G401 (cell line): ENCODE measurements around the gene RASA4. TPM values are rescaled to one million over a fixed set of nuclear protein-coding genes. Genes with fewer than 3 reads are reported as not detected.
A peak's percentile ranks its signal among the peaks of the same experiment; 100 is the strongest.
"Not testable (repeated sequence)": the region's sequence is repeated elsewhere in the genome, so short reads cannot be mapped to it uniquely, and the experiment has no call there.

Source experiments
- DNase-seq: peaks from one replicate; pipeline ENCODE4 v3.0.0-alpha.2; 2015; ENCODE audit warnings: low spot score
- in situ Hi-C: cut with HindIII; loops from 2 replicates; pipeline ENCODE4 v1.10.0; 2016; ENCODE audit warnings: low sequenced_read_pairs, mixed read lengths
- total RNA-seq: library from RNA; depleted of rRNA; stranded (reverse); fragments of >200 nt; shearing (Covaris generic); gene quantifications from 2 replicates; pipeline ENCODE4 v1.2.3, GENCODE V29; 2014

Gene RASA4
- total RNA-seq, 1 experiment from 2014 or later, result 9.4 TPM

DNA sequence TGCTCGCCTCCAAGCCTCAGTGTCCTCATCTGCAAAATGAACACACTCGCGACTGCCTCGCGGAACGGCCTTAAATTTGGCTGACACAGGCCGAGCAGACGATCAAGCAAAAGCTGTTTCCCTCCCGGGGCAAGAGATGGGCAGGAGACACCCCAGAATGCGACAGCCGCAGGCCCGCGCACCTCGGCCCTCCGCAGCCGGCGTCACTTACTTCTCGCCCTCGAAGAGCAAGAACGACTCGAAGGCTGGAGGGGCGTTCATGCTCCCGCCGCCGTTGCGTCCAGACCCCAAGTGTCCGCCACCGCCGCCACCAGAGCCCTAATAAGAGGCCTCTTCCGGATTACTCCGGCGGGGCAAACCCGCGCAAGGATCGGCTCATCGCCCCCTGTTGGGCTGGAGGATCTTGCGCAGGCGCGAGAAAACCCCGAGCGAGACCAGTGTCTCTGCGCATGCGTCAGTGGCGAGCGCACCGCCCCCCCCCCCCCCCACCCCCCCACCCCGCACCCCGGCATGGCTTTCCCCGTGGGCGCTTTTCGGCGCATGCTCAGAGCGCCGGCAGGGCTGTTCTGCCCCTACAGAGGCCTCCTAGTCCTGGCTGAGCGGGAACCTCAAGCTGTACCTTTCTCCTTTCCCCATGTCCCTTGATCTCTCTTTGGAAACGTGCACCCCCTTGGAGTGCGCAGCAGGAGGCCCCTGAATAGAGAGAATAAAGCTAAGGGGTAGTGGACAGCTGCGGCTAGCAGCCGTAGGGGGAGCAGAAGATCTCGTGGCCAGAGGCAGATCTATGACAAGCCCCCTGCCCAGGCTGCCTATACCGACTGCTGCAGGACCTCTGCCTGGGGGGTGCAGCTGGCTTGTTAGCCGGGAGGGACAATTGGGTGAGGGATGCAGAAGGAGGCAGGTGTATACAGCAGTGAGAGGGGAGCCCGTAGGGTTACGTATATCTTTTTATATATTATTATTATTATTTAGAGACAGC, 44.0 kb downstream of the RASA4 start, which contains the start of gene POLR2J3:
Gene POLR2J3, minus strand, starts transcription at position 323 of the 979 bp plus-strand sequence. Its CDS starts 62 bp downstream, at position 261.
- DNase-seq, result peak; percentile 89
- in situ Hi-C loops, result not testable (repeated sequence)

DNA sequence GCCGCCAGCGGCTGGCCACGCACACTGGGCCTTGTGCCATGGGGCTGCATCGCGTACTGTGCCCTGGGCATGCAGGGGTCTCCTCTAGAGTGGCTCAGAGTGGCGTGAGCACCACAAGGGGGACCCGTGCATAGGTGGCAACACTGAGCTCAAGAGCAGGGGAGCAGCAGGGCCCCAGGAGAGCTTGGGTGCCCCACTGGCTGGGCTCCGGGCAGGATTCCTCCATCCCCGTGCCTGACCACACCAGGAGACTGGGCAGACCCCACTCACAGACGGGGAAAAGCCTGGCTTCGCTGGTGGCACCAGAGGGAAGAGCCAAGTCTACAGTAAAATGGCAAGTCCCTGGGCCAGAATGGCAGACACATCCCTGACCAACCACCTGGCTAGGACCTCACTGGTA, 47.9 kb downstream of the RASA4 start:
- in situ Hi-C loops, result not testable (repeated sequence)

DNA sequence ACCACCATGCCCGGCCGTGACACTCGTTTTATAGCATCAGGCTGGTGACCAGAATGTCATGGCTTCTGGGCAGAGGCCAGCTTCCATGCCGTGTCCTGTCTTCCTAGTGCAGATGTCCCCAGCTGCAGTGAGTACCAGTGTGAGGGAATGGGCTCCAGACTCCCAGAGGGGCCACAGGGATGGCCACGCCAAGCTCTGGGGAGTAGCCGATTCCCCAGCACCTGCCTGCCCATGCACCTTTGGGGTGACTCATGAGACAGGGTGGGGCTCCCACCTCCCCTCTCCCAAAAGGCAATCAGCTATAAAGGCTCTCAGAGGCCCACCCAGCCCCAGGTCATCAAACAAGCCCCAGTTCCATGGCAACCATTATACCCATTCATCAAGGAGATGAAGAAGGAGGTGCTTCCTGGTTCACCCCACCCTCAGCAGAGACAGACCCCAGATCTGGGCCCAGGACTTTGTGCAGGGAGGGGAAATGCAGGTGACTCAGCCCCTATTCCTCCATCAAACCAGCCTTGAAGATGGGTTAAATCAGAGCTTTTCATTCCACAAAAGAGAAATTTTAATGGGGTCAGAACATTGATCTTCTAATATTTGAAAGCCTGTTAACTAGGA, 65.6 kb downstream of the RASA4 start, which contains the start of gene SPDYE2:
Gene SPDYE2, plus strand, starts transcription at position 419 of the 615 bp plus-strand sequence. CDS start 2,030 bp downstream, outside the sequence.
- DNase-seq, in situ Hi-C loops: not testable (repeated sequence)

More for the DNA sequence above, 47.9 kb downstream of the RASA4 start:
- DNase-seq, result not testable (repeated sequence)

DNA sequence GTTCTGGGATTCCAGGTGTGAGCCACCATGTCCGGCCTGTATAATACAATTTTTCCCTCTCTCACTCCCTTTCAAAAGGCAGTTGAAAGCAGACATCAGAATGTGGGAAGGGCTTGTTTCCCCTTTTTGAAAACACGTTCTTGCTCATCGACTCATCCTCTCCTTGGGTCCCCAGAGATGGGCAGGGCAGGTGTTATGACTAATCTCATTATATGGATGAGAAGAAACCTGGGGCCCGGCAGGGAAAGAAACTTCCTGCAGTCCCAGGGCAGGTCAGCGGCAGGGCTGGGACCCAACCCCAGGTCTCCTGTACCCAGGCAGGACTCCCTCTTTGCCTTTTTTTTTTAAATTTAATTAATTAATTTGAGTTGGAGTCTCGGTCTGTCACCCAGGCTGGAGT, 70.2 kb downstream of the RASA4 start:
- DNase-seq, in situ Hi-C loops: not testable (repeated sequence)

DNA sequence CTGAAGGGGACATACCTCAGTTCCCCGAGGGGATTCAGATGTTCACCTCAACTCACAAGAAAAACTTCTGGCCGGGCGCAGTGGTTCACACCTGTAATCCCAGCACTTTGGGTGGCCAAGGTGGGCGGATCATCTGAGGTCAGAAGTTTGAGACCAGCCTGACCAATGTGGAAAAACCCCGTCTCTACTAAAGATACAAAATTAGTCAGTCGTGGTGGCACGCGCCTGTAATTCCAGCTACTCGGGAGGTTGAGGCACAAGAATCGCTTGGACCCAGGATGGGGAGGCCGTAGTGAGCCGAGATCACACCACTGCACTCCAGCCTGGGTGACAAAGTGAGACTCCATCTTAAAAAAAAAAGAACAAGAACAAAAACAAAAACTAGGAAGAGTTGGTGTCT, 71.3 kb downstream of the RASA4 start:
- in situ Hi-C loops, DNase-seq: not testable (repeated sequence)

DNA sequence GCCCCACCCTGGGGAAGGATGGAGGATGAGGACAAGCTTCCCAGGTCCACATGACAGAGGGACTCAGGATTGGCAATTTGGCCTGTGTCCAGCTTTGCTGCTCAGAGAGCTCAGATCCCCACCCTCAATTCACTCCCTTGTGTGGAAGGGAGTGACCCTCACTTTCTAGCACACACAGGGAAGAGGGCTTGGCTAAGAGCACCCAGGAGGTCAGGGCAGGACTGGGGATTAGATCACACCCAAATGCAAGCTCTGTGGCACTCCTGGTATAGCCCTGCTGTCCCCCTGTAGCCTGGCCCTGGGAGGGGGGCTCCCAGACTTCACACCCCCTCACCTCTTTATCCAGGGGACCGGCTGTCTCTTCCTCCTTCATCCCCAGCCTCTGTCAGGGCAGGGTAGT, 72.2 kb downstream of the RASA4 start:
- in situ Hi-C loops, DNase-seq: not testable (repeated sequence)

DNA sequence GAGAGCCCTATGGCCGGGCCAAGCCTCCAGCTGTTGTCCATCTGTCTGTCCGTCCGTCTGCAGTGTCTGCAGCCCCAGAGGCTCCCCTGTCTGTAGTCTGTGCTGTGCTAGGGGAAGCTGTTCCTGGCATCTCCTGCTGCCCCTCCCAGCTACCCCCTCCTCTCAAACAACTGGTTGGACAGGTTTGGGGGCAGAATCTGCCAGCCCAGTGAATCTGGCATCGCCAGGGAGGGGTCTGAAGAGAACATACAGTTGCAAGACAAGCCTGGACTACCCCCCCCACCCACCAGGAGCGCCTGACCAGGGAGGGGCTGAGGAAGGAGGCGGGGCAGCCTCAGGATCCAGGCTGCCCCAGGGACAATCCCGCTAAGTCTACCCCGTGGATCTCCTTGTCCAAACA, 73.0 kb downstream of the RASA4 start, which contains the start of gene UPK3BL2:
Gene UPK3BL2, minus strand, starts transcription at position 101 of the 400 bp plus-strand sequence. Its CDS starts 60 bp downstream, at position 41.
- DNase-seq, in situ Hi-C loops: not testable (repeated sequence)

DNA sequence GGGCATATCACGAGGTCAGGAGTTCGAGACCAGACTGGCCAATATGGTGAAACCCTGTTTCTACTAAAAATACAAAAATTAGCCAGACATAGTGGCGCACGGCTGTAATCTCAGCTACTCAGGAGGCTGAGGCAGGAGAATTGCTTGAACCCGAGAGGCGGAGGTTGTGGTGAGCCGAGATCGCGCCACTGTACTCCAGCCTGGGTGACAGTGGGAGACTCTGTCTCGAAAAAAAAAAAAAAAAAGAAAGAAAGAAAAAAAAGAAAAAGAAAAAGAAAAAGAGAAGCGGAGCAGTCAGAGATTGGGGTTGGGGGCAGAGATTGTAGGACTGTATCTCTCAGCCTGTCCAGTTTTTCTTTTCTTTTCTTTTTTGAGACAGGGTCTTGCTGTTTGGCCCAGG, 73.8 kb downstream of the RASA4 start:
- in situ Hi-C loops, DNase-seq: not testable (repeated sequence)

DNA sequence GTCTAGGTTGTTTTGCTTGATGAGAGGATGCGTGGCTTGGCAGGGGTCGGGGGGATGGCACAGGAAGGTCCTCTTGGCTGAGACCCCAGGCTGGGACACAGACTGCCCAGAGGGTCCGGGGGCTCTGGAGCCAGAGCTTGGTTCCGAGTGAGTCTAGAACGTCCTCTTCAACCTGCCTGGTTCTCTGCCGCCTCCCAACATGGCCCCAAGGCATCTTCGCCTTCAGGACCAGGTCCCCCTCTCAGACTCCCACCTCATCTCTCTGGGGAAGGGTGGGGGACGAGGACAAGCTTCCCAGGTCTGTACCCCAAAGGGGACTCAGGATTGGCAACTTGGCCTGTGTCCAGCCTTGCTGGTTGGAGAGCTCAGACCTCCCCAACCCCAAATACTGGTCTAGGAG, 74.5 kb downstream of the RASA4 start:
- in situ Hi-C loops, DNase-seq: not testable (repeated sequence)

DNA sequence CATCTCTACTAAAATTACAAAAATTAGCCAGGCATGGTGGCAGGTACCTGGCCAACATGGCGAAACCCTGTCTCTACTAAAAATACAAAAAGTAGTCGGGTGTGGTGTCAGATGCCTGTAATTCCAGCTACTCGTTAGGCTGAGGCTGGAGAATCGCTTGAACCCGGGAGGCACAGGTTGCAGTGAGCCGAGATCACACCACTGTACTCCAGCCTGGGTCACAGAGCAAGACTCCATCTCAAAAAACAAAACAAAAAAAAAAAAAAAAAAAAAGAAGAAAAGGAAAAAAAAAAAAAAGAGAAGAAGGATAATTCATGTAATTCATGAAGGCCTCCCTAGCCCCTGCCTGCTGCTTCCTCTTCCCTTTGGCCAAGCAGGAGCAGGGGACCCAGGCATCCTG, 76.0 kb downstream of the RASA4 start:
- DNase-seq, in situ Hi-C loops: not testable (repeated sequence)

DNA sequence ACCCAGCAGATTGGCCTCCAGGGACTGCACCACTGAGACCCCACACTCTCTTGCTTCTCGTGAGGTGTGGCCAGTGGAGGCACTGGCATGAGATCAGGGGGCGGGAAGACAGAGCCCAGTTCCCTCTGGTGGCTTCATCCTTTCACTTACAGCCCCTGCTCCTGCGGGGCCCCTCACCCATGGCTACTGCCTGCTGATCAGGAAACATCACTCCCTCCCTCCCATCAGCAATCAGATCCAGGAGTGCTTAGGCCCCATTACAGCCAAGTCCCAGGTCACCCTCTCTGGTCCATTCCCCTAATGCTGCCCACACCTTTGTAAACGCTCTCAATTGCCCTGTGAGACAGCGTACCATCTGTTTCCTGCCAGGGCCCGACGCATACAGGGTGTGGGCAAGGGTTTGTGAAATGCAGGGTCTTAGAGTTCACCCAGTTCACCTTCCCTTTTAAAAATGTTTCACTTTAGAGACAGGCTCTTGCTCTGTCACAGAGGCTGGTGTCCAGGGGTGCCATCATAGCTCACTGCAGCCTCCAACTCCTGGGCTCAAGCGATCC, 81.4 kb downstream of the RASA4 start:
- DNase-seq, in situ Hi-C loops: not testable (repeated sequence)

DNA sequence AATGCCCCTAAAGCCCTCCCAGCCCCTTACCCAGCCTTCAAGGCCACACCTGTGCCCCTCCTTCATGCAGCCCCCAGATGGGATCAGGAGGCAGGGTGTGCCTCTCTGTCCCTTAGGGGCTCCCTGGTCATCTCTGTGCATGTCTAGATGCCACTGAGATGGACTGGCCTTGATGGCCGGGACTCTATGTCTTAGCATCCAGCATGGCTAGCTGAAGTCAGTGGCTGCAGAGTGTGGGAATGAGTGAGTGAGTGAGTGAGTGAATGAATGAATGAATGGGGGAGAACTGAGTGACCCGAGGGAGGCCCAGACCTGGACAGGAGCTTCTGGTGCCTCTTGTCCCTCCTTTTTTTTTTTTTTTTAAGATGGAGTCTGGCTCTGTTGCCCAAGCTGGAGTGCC, 84.4 kb downstream of the RASA4 start:
- in situ Hi-C loops, DNase-seq: not testable (repeated sequence)

DNA sequence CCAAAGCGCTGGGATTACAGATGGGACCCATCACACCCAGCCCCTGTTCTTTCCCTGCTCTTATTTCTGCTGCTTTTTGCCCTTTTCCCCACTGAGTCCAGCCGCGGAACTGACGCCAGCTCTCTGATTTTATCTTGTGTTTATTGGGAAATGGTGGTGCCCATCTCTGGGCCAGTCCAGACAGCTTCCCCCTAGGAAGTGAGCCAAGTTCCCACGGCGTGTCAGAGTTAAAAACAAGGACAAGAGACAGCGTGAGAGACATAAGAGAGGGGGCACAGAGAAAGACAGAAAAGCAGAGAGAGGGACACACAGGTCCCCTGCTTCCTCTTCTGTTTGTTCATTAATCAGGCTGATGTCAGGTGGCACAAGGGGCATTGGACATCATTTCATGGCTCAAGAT, 85.0 kb downstream of the RASA4 start:
- in situ Hi-C loops, DNase-seq: not testable (repeated sequence)

DNA sequence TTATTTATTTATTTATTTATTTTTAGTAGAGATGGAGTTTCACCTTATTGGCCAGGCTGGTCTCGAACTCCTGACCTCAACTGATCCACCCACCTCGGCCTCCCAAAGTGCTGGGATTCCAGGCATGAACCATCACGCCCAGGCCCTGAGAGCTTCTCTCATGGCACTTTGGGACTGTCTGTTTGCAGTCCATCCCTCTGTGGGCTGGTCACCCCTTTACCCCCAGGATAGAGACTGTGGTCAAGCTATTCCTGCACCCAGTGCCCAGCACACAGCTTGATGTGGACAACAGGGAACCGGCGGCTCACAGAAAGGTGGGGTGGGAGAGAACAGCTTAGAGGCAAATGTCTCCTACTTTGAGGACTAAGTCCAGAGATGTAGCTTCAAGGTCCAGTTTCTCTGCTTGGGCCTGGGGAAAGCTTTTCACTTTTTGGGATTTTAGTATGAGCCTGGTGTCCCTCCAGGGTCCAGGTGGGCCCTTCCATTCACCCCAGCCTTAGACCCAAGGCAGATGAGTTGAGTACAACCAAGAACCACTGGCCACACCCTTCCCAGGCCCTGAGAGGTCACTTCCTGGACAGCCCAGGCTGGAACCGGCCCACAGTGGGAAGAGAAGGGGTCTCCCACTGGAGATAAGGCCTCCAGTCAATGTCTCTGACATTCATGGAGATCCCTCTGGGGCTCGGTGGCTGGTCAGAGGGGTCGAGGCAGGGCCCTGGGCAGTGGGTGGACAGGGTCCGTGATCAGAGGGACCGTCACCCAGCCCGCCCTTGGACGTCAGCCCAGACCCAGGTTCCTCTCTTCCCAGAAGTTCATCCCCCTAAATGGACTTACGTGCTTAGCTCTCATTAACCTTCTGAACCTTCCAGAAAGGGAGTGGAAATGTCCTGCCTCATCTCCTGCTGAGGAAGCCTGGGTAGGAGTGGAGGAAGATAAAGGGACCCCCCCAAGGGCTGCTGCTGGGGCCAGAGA, 88.4 kb downstream of the RASA4 start:
- in situ Hi-C loops, DNase-seq: not testable (repeated sequence)

DNA sequence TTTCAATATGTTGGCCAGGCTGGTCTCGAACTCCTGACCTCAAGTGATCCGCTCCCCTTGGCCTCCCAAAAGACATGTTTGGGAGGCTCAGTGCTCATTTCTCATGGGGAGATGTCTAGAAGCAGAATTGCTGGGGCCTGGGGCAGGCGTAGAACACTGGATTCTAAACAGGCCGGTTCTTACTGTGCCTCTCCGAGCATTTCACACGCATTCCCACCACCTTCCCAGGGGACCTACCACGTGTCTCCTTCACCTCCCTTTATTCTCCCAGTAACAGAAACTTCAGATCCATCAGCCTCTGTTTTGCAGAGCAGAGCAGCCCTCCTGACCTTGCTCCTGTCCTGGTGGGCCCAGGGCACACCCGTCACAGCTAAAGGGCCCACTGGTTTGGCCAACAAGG, 89.4 kb downstream of the RASA4 start:
- DNase-seq, in situ Hi-C loops: not testable (repeated sequence)

DNA sequence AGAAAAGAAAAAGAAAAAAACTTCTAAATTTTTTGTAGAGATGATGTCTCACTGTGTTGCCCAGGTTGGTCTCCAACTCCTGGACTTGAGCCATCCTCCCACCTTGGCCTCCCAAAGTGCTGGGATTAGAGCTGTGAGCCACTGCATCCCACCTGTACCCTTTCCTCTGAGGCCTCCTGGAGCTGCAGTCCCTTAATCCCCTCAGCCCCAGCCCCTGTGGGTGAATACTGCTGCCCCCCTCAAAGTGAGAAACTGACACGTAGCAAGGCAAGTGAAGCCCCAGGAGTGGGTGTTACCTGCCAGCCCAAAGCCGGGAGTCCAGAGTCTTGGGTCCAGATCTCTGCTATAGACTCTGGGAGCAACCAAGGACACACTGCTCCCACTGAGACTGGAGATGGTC, 91.8 kb downstream of the RASA4 start:
- in situ Hi-C loops, DNase-seq: not testable (repeated sequence)
